GM19023 (cell line): ENCODE data around the gene INSRR.

Source experiments
- ATAC-seq: cut with Tn5 transposase; IDR thresholded peaks from one replicate; pipeline ENCODE4 v1.9.1; 2021; ENCODE audit warnings: mild to moderate bottlenecking, moderate library complexity; ENCODE audit not compliant: unreplicated experiment

INSRR gene

DNA sequence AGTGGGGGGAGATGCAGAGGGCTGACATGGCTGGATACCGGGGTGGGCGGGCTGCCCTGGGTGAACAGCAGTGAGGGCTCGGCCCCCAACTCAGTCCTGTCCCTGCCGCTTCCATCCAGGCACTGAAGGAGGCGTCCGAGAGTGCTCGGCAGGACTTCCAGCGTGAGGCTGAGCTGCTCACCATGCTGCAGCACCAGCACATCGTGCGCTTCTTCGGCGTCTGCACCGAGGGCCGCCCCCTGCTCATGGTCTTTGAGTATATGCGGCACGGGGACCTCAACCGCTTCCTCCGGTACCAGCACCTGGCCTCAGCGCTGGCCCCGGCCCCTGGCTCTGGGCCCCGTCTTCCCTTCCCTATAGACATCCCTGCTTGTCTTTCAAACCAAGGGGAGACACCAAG, 17.4 kb upstream of the INSRR start:
- ATAC-seq, result no peak

DNA sequence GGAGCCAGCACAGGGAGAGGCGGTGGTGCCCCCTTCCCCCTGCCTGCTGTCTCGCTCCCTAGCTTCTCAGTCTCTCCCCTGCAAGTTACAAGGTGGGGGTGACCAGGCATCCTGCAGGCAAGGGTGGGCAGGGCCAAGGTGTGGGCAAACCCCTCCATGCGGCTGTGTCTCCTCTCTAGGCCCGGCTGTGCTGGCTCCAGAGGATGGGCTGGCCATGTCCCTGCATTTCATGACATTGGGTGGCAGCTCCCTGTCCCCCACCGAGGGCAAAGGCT, 16.4 kb upstream of the INSRR start:
- no peak for ATAC-seq

DNA sequence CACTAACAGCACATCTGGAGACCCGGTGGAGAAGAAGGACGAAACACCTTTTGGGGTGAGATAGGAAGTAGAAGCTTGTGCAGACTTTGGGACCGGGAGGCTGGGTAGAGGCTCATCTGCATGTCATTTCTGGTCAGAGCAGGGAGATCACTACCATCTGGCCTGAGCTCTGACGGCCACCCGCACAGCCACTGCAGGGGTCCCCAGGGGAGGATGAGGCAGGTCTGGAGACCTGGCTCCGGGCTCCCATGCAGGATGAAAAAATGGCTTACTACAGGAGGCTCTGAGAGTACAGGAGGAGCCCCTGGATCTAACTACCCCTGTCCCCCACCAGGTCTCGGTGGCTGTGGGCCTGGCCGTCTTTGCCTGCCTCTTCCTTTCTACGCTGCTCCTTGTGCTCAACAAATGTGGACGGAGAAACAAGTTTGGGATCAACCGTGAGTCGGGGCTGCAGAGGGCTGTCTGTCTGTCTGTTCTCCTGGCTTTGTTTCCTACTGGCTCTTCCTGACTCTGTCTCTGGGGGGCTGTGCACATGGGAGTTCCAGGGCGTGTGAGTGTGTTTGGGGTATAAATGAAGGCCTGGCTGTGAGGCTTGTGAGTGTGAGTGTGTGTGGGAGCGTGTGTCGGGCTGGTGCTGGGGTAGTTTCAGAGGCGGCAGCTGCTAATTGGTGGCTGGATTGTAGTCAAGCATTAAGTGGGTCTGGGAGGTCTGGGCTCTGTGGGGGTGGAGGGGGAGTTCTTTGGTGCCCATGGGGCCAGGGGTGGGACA, 15.8 kb upstream of the INSRR start:
- no peak for ATAC-seq

DNA sequence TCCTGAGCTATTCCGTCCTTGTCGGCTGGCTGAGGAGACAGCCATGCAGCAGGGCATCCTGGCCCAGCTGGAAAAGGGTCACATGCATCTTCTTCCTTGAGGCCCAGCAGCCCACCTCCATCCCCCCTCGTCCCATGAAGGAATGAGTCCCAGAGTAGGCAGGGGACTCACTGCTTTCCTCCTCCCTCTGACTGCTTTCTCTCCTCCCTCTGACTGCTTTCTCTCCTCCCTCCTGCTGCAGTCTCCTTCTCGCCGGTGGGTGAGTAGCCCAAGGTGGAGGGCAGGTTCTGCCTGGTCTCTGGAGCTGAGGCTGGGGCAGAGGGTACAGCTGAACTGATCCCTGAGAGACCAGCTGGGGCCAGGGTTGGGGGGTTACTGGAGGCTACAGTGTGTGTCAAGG, 15.2 kb upstream of the INSRR start:
- ATAC-seq, result no peak

DNA sequence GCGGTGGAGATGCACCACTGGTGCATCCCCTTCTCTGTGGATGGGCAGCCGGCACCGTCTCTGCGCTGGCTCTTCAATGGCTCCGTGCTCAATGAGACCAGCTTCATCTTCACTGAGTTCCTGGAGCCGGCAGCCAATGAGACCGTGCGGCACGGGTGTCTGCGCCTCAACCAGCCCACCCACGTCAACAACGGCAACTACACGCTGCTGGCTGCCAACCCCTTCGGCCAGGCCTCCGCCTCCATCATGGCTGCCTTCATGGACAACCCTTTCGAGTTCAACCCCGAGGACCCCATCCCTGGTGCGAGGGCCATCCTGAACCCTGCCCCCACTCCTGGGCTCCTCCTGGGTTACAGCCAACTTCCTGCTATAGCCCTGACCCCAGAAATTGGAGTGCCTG, 14.7 kb upstream of the INSRR start:
- ATAC-seq, result no peak

DNA sequence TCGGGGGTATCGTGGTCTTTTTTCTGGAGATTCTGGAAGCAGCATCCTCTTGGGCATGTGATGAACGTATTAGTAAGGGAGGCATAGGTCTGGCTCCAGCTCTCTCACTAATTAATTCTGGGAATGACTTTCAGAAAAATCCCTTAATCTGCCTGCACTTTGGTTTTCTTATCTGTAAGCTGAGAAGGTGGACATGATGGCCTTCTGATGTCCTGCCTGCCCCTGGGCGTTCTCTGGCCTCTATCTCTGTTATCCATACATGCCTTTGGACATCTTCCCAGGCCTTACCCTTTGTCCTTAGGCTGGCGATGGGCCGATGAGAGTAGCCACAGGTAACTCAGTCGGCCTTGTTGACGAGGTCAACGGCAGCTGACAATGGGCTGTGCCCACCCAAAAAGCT, 10.5 kb upstream of the INSRR start:
- ATAC-seq, result no peak

DNA sequence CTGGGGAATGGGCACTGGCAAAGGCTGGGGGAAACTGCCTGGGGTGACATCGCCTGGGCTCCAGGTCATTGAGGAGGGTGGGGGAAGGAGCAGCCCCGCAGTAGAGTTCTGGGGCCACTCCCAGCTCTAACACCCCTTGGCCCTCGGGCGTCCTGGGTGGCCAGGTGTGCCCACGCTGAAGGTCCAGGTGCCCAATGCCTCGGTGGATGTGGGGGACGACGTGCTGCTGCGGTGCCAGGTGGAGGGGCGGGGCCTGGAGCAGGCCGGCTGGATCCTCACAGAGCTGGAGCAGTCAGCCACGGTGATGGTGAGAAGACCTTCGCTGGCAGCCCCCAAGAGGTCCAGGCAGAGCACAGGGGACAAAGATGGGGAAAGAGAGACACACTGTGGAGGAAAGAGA, 9.4 kb upstream of the INSRR start:
- ATAC-seq, result no peak

DNA sequence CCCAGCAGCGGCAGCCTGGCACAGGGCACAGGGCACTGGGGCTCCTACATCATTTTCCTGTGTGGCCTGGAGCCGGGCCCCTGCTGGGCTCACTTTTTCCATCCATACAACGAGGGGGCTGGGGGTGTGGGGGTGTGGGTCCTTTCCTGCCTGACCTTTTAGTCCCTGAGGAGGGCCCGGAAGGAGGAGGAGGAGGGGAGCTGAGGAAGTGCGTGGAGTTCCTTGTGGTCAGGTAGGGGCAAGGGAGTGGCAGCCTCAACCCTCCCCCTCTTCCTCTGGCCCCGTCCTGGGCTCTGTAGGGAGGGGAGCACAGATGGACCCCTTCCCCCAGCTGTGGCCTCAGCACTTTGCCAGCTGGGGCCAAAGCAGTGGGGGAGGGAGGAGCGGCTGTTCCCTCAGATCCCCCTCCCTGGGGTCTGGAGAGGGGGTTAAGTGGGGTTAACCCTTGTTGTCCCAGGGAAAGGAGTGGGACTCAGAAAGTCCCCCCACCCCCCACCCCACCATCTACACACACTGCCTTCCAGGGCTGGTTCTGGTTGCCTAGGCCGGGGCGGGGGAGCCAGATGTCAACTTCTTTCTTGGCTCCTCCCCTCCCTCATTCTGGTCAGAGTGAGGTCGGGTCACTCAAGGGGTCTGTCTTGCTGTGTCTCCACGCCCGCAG, 7.5 kb upstream of the INSRR start:
- no peak for ATAC-seq

DNA sequence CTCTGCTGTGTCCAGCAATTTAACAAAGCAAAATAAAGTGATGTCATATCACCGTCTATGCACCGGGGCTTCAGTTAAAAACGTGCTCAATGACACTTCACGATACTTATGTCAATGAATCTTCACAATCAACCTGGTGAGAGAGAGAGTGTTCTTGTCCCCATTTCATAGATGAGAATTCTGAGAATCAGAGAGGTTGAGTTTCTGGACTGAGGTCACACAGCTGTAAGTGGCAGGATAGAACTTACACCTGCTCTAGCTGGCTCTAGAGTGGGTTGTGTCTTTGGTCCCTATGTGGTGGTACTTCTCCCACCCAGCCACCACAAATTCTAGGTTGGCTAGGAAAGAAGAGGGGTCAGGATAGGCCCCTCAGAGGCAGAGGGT, 6.9 kb upstream of the INSRR start:
- ATAC-seq, result no peak

DNA sequence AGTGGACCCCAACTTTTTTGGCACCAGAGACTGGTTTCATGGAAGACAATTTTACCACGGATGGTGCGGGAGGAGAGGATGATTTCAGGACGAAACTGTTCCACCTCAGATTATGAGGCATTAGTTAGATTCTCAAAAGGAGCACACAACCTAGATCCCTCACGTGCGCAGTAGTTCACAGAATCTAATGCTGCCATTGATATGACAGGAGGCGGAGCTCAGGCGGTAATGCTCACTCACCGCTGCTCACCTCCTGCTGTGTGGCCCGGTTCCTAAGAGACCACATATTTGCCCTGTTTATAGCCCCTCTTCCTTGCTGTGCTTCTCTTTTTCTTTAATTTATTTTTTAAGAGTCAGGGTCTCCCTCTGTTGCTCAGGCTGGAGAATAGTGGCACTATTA, 6.3 kb upstream of the INSRR start:
- no peak for ATAC-seq

DNA sequence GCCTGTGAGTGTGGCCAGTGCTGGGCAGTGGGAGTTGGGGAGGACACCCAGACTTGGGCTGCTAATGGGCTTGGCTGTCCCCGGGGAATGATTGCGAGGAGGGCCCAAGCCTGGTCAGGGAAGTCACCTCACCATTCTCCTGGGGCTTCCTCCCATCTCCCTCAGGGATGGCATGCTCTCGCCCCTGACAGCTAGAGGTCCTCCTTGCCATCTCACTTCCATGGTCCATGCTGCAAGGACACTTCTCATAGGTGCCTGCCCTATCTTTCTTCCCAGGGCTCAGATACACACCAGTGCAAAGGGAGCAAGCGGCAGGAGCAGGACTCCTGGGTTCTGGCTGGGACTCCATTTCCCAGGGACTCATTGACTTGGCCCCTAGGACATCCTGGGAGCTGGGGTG, 5.9 kb upstream of the INSRR start:
- ATAC-seq, result no peak

DNA sequence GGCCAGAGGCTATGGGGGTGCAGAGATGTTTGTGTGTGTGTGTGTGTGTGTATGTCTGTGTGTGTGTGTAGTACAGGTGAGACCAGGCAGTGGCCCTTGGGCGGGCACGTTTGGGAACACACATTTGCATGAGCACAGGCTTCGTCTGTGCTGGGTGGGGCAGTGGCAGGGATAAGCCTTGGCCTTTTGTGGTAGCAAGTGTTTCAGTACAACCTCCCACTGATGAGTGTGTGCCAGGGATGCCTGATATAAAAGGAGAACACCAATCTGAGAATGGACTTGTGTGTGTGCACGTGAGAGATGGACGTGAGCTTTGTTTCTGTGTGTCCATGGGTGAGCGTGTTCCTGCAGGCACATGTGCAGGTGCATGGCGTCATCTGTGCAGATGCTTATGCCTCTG, 4.7 kb upstream of the INSRR start:
- ATAC-seq, result no peak

DNA sequence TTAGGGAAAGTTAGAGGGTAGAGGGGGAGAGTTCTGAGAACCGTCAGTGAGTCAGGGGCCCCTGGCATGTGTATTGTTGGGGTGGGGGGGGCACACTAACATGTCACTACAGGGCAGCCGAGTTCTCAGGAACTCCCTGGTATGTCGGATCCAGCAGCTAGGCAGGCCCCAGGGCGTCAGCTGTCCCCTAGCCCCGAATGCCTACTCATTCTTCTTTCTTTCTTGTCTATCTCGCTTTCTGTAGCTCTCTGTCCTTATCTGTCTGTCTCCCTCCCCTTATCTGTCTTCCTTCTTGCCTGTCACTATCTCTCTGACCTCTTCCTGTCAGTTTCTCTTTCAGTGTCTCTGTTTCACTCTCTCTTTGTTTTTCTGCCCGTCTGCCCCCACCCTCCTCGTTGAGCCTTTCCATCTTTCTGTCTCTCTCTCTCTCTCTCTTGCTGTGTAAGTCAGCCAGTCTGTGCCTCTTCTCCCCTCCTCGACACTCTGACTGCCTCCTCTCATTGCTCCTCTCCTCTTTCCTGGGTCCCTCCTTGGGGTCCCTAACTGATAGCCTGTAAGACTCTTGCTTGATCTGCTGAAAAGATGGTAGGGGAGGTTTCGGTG, 4.2 kb upstream of the INSRR start:
- ATAC-seq, result no peak

DNA sequence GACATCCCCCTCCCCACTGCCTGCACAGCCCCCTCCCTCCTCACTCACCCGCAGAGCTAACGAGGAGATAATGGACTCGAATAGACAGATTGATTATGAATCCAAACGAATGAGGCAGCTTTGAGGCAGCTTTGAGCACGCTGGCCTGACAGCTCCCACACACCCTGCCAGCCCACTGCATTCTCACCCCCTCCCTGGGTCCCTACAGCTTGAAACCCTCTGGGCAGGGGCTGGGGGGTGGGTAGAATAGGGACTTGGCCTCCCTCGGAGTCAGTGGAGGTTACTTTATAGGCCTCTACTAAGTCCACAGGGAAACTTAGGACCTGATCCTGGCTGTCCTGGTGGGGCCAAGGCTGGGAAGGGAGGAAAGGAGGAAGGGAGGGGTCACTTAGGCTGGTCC, 3.7 kb upstream of the INSRR start:
- ATAC-seq, result no peak

DNA sequence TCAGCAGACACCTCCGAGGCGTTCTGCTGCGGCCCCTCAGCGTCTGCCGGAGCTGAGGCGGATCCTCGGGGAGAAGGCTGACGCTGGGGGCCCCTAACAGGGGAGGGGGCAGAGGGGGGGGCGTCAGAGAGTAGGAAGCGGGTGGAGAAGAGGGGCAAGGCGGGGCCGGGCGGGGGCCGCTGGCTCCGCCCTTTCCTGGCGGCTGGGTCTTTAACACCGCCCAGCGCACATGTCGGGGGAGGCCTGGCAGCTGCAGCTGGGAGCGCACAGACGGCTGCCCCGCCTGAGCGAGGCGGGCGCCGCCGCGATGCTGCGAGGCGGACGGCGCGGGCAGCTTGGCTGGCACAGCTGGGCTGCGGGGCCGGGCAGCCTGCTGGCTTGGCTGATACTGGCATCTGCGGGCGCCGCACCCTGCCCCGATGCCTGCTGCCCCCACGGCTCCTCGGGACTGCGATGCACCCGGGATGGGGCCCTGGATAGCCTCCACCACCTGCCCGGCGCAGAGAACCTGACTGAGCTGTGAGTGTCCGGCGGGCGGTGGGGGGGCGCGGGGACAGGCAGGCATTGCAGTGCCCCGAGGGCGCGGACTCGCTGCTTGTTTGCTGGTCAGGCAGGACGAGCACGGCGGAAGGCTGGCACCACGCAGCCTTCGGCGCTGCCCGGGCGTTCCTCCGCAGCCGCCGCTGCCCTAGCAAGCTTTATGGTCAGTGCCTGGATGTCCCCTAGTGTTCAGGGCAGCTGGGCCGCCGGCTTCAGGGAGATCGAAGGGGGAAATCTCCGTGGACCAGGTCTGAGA, 1.9 kb upstream of the INSRR start, which contains the start of gene NTRK1:
Gene NTRK1, plus strand, starts transcription at position 238 of the 796 bp plus-strand sequence. Its CDS starts 70 bp downstream, at position 308.
- ATAC-seq, result no peak

DNA sequence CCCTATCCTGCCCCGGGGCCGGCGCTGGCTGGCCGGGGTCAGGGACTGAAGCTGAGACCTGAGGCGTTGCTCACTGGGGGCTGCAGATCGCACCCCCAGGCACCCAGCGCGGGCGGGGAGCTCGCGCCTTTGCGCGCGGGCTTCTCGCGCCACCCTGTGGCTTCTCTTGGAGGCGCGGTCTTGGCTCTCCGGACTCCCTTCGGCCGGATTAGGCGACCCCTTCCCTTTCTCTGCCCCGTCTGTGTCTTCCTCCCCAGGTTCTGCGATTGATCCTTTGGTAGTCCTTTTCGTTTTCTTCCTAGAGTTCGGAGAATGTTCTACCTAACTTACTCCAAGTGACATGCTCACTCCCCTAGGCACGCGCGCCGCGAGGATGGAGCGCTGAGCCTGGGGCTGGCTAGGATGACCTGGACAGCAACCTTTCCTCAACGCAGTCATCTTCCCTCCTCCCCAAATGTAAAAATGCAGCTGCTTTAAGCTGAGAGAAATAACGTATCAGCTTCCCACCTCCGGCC, 1.3 kb upstream of the INSRR start:
- no peak for ATAC-seq

DNA sequence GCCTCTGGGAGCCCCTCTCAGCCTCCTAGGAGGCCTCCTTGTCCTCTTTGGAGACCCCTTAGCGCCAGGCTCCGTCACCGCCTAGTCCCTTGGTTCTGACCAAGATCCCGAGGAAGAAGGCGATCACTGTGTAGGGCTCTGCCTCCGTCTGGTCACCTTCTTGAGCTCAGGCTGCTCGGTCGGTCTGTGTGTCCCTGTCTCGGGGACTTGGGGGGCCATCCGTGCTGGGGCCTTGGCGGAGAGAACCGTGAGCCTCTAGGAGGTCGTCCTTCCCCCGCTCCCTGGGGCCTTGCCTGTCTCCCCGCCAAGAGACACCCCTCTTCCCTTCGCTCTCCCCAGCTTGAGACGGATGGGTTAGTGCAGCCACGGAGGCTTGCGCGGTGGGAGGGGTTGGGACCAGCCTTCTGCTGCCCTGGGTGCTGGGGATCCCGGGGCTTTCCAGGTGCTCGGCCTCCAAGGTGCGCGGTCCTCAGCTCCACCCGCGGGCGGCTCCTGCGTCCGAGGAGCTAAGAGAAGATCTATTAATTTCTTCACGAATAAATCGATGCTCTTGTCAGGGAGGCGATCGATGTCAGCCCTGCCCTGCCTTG, 701 bp upstream of the INSRR start:
- ATAC-seq, result no peak

DNA sequence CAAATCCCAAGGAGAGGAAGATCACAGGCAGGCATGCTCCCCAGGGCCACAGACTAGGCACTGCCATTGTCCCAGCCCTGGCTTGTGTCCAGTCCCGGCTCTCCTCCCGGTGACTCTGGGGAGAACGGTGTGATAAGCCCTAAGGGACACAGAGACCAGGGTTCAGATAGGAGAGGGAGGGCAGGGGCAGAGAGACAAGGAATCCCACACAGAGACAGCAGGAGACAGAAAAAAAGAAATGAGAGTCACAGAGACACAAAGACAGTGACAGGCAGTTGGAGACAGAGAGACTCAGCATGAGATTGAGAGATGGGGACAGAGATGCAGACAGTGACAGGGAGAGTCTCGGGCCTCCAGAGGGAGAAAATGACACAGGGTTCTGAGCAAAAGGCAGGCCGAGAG, 361 bp downstream of the INSRR start:
- ATAC-seq, result no peak

DNA sequence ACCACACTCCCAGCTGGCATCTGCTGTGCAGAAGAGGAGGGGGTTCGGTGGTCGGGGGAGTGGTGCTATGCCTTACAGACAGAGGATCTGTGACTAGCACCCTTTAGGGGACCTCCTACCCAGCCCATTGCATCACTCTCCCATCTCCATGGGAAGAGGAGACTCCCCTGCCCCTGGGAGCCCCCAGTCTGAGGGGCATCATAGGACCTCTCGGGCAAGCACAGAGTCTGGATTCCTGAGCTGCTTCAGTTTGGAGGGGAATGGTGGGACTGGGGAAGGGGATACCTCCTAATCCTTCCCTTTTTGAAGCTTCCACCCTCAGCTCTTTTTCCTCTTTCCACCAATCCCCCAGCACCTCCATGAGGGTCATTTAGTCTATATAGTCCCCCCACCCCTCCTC, 1.4 kb downstream of the INSRR start:
- ATAC-seq, result no peak

DNA sequence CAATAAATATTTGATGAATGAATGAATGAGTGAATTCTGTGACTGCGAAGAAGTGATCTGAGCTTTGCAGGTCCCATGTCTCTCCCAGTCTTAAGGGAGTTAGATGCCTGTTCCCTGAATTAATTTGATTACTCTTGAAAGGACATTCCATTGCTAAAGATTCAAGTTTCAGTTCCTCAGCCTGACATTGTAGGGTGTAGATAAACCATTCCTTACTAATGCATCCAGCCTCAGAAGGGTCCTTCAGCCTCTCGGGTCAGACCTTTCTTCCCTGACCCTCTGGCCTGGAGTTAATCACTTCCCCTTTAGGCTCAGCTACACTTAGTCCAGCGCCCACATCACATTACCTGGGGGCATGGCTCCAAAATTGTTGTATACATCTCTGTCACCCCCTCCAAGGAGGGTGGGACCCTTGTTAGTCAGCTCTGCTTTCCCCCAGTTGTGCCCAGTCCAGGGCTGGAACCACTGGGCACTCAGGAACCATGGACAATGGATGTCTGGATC, 2.6 kb downstream of the INSRR start:
- ATAC-seq, result no peak

DNA sequence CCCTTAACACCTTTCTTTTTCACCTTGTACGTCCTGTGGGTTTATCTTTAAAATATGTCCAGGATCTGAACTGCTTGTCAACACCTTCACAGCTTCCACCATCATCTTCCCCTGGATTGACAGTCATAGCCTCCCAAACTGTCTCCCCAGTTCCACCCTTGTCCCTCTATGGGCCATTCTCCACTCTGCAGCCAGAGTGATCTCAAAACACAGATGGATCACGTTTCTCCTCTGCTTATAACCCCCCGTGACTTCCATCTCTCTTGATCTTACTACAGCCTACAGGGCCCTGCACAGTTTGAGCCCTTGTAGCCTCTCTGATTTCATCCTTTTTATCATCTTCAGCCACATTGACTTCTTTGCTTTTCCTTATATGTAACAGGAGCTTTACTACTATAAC, 4.3 kb downstream of the INSRR start:
- no peak for ATAC-seq
